Measurements from ENCODE around the gene CDKL5. TPM values are rescaled to one million over a fixed set of nuclear protein-coding genes. Genes with fewer than 3 reads are reported as not detected.
"Not testable (repeated sequence)": the region's sequence is repeated elsewhere in the genome, so short reads cannot be mapped to it uniquely, and the experiment has no call there.

The CDKL5 gene
- total and polyA plus RNA-seq, 12 donors = 0.40 to 13.8 (median 7.4) TPM

GRCh38 chrX:18578546-18578945, 153.1 kb downstream of the CDKL5 start:
- intact Hi-C loops (cut with DNase I) = no loop called here
- H3K9me3 ChIP-seq (replicated peaks in 1 of 3) = no peaks in the 10 kb centered on the region

GRCh38 chrX:18579495-18579894, 154.1 kb downstream of the CDKL5 start:
- TF ChIP-seq CTCF (IDR thresholded peaks at IDR 0.05) = no peak
- TF ChIP-seq POLR2A (IDR thresholded peaks at IDR 0.05) = no peak
- Histone ChIP-seq H3K27me3 (no peaks in the 10 kb centered on the region), H3K36me3 (replicated peaks in 1 of 2) (no peaks in the 10 kb centered on the region), H3K4me1 (replicated peaks in 1 of 2) (no peaks in the 10 kb centered on the region), H3K9me3 (replicated peaks in 1 of 3) (no peaks in the 10 kb centered on the region), H3K27ac (no peak overlapping the region), H3K4me3 (no peak overlapping the region)
- WGBS, 4 donors = 74 to 96% (median 82%) methylated on average over 2 of the region's 2 CpGs
- no peak for DNase-seq
- intact Hi-C loops (cut with DNase I) = no loop called here

More at GRCh38 chrX:18578546-18578945, 153.1 kb downstream of the CDKL5 start:
- no peak overlapping the region for H3K27ac ChIP-seq
- DNase-seq = no peak
- 49 to 71% (median 61%) methylated on average over 2 of the region's 2 CpGs for WGBS, 4 donors
- H3K4me1 ChIP-seq (replicated peaks in 1 of 2) = no peaks in the 10 kb centered on the region
- H3K4me3 ChIP-seq = no peak overlapping the region
- no peak for TF ChIP-seq POLR2A (IDR thresholded peaks at IDR 0.05)
- TF ChIP-seq CTCF (IDR thresholded peaks at IDR 0.05) = no peak
- H3K36me3 ChIP-seq (replicated peaks in 1 of 2) = no peaks in the 10 kb centered on the region
- no peaks in the 10 kb centered on the region for H3K27me3 ChIP-seq

- 72 to 84% (median 78%) methylated on average over 6 of the region's 6 CpGs for WGBS, 4 donors
- H3K27me3 ChIP-seq = no peaks in the 10 kb centered on the region
- intact Hi-C loops (cut with DNase I) = no loop called here
- no peak for DNase-seq
- TF ChIP-seq CTCF (IDR thresholded peaks at IDR 0.05) (no peak), POLR2A (IDR thresholded peaks at IDR 0.05) (no peak)
- H3K4me3 ChIP-seq = no peak overlapping the region
- no peak overlapping the region for H3K27ac ChIP-seq
- H3K36me3 ChIP-seq (replicated peaks in 1 of 2) = no peaks in the 10 kb centered on the region
- H3K9me3 ChIP-seq (replicated peaks in 1 of 3) = no peaks in the 10 kb centered on the region
- no peaks in the 10 kb centered on the region for H3K4me1 ChIP-seq (replicated peaks in 1 of 2)
These were observed 157.6 kb downstream of the CDKL5 start for GRCh38 chrX:18582910-18583493.

- H3K27me3 ChIP-seq; H3K36me3 ChIP-seq (replicated peaks in 1 of 2); H3K27ac ChIP-seq; intact Hi-C loops (cut with DNase I); DNase-seq; H3K4me3 ChIP-seq; H3K4me1 ChIP-seq (replicated peaks in 1 of 2); H3K9me3 ChIP-seq (replicated peaks in 1 of 3): not testable (repeated sequence)
- 82 to 97% (median 94%) methylated on average over 1 of the region's 1 CpG for WGBS, 4 donors
These were observed 163.9 kb downstream of the CDKL5 start for GRCh38 chrX:18589292-18589691.

GRCh38 chrX:18591834-18592233, 166.4 kb downstream of the CDKL5 start:
- no peak for DNase-seq
- 75 to 94% (median 85%) methylated on average over 2 of the region's 2 CpGs for WGBS, 4 donors
- no peaks in the 10 kb centered on the region for H3K9me3 ChIP-seq (replicated peaks in 1 of 3)
- H3K4me1 ChIP-seq (replicated peaks in 1 of 2) = no peaks in the 10 kb centered on the region
- no peak overlapping the region for H3K4me3 ChIP-seq
- intact Hi-C loops (cut with DNase I) = no loop called here
- TF ChIP-seq CTCF (IDR thresholded peaks at IDR 0.05) = no peak
- no peaks in the 10 kb centered on the region for H3K36me3 ChIP-seq (replicated peaks in 1 of 2)
- H3K27ac ChIP-seq = no peak overlapping the region
- H3K27me3 ChIP-seq = no peaks in the 10 kb centered on the region

Measured in adrenal gland (tissue), 12 donors.